GM15510 (cell line): ENCODE measurements around the gene SGTB.

ENCODE experiments used
- POLR2A ChIP-seq: IDR thresholded peaks from 3 replicates; pipeline ENCODE4 v1.6.1; 2011; ENCODE audit warnings: borderline replicate concordance; ENCODE audit not compliant: insufficient read length; ENCODE audit errors: extremely low read depth

SGTB gene

DNA sequence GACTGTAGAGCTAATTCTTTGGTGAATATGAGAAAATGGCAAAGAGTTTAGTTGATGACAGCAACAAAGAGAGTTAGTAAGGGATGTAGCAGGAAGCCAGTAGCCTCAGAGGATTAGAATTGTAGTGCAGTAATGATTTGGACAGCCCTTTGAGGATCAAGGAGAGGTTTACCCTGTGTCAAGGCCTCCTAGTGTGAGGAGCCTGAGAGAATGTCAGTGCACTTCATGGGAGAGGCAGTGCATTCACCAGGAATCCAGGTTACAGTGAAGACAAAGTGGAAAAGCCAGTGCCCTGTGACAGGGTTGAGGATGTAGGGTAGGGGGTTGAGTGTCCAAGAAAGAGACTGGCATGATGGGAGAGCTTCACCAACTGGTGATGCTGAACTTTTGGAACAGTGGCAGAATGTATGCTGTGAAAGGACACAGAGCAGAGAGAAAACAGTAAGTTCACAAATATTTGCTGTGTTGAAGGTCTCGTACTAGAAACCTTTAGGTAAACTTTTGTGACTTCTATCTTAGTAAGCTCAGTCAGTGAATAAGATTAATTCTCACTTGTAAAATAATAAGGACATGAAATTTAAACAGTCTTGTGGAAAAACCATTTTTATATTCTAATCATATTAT lies 27.4 kb upstream of the SGTB start:
- TF ChIP-seq POLR2A: no peak

DNA sequence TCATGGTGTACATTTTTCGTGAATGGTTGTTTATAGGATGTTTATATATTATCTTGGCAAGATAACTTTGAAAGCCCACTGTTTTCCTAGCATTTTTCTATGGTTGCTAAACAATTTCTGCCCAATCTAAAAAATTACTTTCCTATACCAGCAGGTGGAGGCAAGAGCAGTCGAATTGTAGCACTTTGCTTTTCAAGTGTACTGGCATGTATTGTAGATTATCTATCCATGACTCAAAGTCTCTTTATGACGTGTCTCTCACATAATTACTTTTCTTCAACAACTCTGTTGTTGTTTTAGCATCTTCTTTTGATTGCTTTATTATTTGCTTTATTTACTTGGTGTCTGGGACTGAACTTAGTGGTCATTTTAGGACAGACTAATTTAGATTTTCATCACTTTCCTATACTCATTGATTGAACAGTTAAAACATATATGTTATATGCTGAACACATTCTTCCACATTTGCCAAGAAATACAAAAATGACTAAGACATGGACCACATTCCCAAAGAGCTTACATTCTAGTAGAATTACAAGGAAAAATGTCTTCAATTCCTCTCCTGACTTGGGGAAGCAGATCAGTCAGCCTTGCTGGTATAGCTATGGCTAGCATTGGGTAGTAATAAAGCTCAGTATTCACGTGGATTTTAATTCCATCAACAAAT lies 20.8 kb upstream of the SGTB start:
- TF ChIP-seq POLR2A: no peak

- no peak for TF ChIP-seq POLR2A
Observed at GRCh38 chr5:65739162-65739561, 17.3 kb upstream of the SGTB start.

DNA sequence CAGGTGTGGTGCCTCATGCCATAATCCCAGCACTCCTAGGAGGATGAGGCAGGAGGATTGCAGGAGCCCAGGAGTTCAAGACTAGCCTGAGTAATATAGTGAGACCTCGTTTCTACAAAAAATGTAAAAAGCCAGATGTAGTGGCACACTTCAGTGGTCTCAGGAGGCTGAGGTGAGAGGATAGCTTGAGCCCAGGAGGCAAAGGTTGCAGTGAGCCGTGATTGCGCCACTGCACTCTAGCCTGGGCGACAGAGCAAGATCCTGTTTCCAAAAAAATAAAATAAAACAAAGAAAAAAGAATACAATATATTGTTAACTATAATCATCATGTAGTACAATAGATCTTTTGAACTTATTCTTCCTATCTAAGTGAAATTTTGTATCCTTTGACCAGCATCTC lies 16.4 kb upstream of the SGTB start:
- no peak for TF ChIP-seq POLR2A

DNA sequence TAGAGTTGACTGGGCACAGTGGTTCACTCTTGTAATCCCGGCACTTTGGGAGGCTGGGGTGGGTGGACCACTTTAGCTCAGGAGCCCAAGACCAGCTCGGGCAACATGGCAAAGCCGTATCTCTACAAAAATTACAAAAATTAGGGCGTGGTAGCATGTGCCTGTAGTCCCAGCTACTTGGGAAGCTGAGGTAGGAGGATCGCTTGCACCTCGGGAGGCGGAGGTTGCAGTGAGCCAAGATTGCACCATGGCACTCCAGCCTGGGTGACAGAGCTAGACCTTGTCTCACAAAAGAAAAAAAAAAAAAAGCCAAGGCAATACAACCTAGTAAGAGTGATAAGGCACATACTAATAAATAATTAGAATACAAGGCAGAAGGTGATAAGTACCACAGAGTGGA lies 15.9 kb upstream of the SGTB start:
- no peak for TF ChIP-seq POLR2A

DNA sequence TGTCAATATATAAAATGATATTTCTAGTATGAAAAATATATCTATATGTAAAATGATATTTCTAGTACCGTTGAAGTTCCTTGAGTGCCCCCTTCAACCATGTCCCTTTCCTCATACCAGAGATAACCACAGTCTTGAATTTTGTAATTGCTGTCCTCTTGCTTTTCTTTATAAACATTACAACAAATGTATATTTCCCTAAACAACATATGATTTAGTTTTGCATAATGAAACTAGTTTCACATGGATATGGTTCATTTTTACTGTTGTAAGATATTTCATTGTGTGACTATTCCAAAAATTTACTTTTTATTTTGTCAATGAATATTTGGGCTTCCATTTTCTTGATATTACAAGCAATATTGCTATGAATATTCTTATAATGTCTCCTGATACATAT lies 14.1 kb upstream of the SGTB start:
- no peak for TF ChIP-seq POLR2A

GRCh38 chr5:65734921-65735320 lies 13.0 kb upstream of the SGTB start:
- no peak for TF ChIP-seq POLR2A

DNA sequence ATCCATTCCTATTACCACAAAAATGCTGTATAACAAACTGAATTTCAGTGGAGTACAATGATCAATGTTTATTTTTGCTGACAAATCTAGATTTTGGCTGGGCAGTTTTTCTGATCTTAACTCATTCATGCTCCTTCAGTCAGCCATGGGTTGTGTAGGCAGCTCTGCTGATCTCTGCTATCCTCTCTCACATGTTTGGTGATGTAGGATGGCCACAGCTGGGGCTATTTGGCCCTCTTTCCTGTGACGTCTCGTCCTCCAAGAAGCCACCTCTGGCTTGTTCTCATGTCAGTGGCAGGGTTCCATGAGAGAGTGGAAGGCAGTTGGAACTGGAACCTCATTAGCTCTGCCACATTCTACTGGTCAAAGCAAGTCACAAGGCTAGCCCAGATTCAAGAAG lies 9.0 kb upstream of the SGTB start:
- TF ChIP-seq POLR2A: no peak

DNA sequence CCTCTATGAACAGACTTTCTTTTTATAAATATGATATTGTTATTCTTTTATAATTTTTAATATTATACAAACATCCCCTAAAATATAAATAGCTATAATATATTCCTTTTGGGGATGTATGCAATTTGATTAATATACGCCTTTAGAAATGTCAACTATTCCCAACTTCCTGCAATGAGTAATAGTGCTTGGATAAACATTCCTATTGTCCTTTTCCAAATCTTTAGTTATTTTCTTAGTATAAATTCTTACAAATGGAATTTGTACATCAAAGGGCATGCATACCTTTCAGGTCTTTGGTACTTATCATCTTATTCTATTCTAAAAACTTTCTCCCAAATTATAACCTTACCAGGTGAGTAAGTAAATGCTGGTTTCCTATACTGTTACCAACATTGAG lies 6.3 kb upstream of the SGTB start:
- no peak for TF ChIP-seq POLR2A

DNA sequence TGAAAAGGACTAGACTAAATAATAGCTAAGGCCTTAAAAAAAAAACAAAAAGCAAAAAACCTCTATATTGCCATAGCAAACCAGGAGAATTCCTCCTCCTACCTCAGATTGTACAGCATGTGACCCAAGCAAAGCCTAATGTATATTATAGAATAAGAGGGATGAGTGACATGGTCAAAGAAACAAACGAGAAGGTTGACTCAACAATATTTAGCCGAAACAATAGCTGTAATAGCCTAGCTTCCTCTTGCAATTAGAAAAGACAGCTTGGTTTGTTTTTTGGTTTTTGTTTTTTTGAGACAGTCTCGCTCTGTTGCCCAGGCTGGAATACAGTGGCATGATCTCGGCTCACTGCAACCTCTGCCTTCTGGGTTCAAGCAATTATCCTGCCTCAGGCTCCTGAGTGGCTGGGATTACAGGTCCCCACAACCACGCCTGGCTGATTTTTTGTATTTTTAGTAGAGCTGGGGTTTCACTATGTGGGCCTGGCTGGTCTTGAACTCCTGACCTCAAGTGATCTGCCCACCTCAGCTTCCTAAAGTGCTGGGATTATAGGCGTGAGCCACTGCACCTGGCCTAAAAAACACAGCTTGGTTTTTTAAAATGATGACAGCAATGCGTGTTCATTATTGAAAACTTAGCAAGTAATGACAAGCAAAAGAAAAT lies 5.7 kb upstream of the SGTB start:
- TF ChIP-seq POLR2A: no peak

- no peak for TF ChIP-seq POLR2A
Observed at GRCh38 chr5:65722575-65723403, 880 bp upstream of the SGTB start.

- no peak for TF ChIP-seq POLR2A
Observed at GRCh38 chr5:65721050-65721719, 724 bp downstream of the SGTB start.

- no peak for TF ChIP-seq POLR2A
Observed at GRCh38 chr5:65718576-65719310, 3.2 kb downstream of the SGTB start.

- no peak for TF ChIP-seq POLR2A
Observed at GRCh38 chr5:65708145-65708544, 13.8 kb downstream of the SGTB start.
